Right atrium auricular region (tissue), 2 donors: Measurements from ENCODE around the gene ZMAT5. TPM values are rescaled to one million over a fixed set of nuclear protein-coding genes. Genes with fewer than 3 reads are reported as not detected.
"Not testable (repeated sequence)": the region's sequence is repeated elsewhere in the genome, so short reads cannot be mapped to it uniquely, and the experiment has no call there.

ENCODE experiments used
- DNase-seq: peaks from one replicate; pipeline ENCODE4 v3.0.0-alpha.2; 2019; ENCODE audit warnings: low spot score
- H3K27ac ChIP-seq, 2 donors: fragments of 200-600 bp; sonication (generic); 1 replicate in 1 of 2; 2 replicates in 1 of 2; pipeline ENCODE4 v1.5.1; 2016 to 2019
- H3K27me3 ChIP-seq, 2 donors: fragments of 200-600 bp; sonication (generic); one replicate each; pipeline versions ENCODE4 v1.5.1 to v1.6.0; 2017 to 2019
- H3K36me3 ChIP-seq: fragments of 200-600 bp; sonication (generic); one replicate; pipeline ENCODE4 v1.5.1; 2016
- H3K4me1 ChIP-seq, 2 donors: fragments of 200-600 bp; sonication (generic); one replicate each; pipeline versions ENCODE4 v1.5.1 to v1.6.0; 2017 to 2019
- H3K4me3 ChIP-seq, 2 donors: fragments of 200-600 bp; sonication (generic); 1 replicate in 1 of 2; 2 replicates in 1 of 2; pipeline ENCODE4 v1.5.1; 2017 to 2019; ENCODE audit warnings: mild to moderate bottlenecking in 1 of 2, moderate library complexity in 1 of 2
- H3K9me3 ChIP-seq, 2 donors: fragments of 200-600 bp; sonication (generic); one replicate each; pipeline ENCODE4 v1.5.1; 2019
- CTCF ChIP-seq, 2 donors: fragments of 200-600 bp; sonication (generic); IDR thresholded peaks; one replicate each; pipeline ENCODE4 v1.5.1; 2019; ENCODE audit warnings: antibody characterized with exemption in 2 of 2
- total RNA-seq, 2 donors: library from RNA; depleted of rRNA; stranded (reverse); fragments of >200 nt; gene quantifications; one replicate each; pipeline ENCODE4 v1.1.0, GENCODE V29; 2016

ZMAT5 gene
- total RNA-seq, 2 donors from 2014 or later, result 17.0 to 22.9 TPM

GRCh38 chr22:29756341-29756740 lies 10.5 kb downstream of the ZMAT5 start:
- no peaks in the 10 kb centered on the region for H3K9me3 ChIP-seq
- no peak for DNase-seq
- no peaks in the 10 kb centered on the region for H3K36me3 ChIP-seq
- no peak overlapping the region for H3K4me3 ChIP-seq
- no peak overlapping the region for H3K27ac ChIP-seq
- H3K27me3 ChIP-seq, result no peaks in the 10 kb centered on the region
- TF ChIP-seq CTCF (IDR thresholded peaks at IDR 0.05), result no peak
- no peaks in the 10 kb centered on the region for H3K4me1 ChIP-seq

- H3K27ac ChIP-seq, result no peak overlapping the region
- no peak for DNase-seq
- H3K36me3 ChIP-seq, result no peaks in the 10 kb centered on the region
- H3K4me3 ChIP-seq, result no peak overlapping the region
- no peak for TF ChIP-seq CTCF (IDR thresholded peaks at IDR 0.05)
- H3K27me3 ChIP-seq, result no peaks in the 10 kb centered on the region
- H3K9me3 ChIP-seq, result no peaks in the 10 kb centered on the region
- no peaks in the 10 kb centered on the region for H3K4me1 ChIP-seq
Observed at GRCh38 chr22:29755889-29756288, 10.9 kb downstream of the ZMAT5 start.

- not testable (repeated sequence) for H3K9me3 ChIP-seq, H3K4me3 ChIP-seq, H3K27me3 ChIP-seq, H3K27ac ChIP-seq, H3K4me1 ChIP-seq, DNase-seq, H3K36me3 ChIP-seq
Observed at GRCh38 chr22:29754658-29755395, 12.0 kb downstream of the ZMAT5 start.

GRCh38 chr22:29753808-29754657 lies 12.8 kb downstream of the ZMAT5 start:
- TF ChIP-seq CTCF (IDR thresholded peaks at IDR 0.05), result no peak
- H3K4me1 ChIP-seq, result no peaks in the 10 kb centered on the region
- no peak overlapping the region for H3K27ac ChIP-seq
- no peak for DNase-seq
- H3K9me3 ChIP-seq, result no peaks in the 10 kb centered on the region
- H3K4me3 ChIP-seq, result no peak overlapping the region
- peaks cover 4% of the 10 kb centered on the region for H3K36me3 ChIP-seq
- H3K27me3 ChIP-seq, result no peaks in the 10 kb centered on the region

GRCh38 chr22:29751669-29752068 lies 15.1 kb downstream of the ZMAT5 start:
- Histone ChIP-seq H3K27me3 (no peaks in the 10 kb centered on the region), H3K36me3 (peaks cover 19% of the 10 kb centered on the region), H3K27ac (no peak overlapping the region), H3K4me3 (no peak overlapping the region), H3K9me3 (no peaks in the 10 kb centered on the region), H3K4me1 (no peaks in the 10 kb centered on the region)
- no peak for DNase-seq
- no peak for TF ChIP-seq CTCF (IDR thresholded peaks at IDR 0.05)
